Esophagus squamous epithelium (tissue), 4 donors: ENCODE measurements around the gene KCTD7.
"Not testable (repeated sequence)": the region's sequence is repeated elsewhere in the genome, so short reads cannot be mapped to it uniquely, and the experiment has no call there.

Experiments used
- POLR2A ChIP-seq, 4 donors: fragments of 450-650 bp; IDR thresholded peaks; one replicate each; pipeline ENCODE4 v1.6.1; 2017; ENCODE audit warnings: antibody characterized with exemption in 4 of 4, mild to moderate bottlenecking in 4 of 4, moderate library complexity in 3 of 4
- TF ChIP-seq, protein P1 (sequence below), 6 experiments: fragments of 450-650 bp in 4 of 6; fragments of 200-600 bp in 2 of 6; sonication (generic) in 2 of 6; IDR thresholded peaks; one replicate each; pipeline ENCODE4 v1.5.1; 2016 to 2019; ENCODE audit warnings: antibody characterized with exemption in 6 of 6, mild to moderate bottlenecking in 4 of 6, moderate library complexity in 4 of 6

DNA sequence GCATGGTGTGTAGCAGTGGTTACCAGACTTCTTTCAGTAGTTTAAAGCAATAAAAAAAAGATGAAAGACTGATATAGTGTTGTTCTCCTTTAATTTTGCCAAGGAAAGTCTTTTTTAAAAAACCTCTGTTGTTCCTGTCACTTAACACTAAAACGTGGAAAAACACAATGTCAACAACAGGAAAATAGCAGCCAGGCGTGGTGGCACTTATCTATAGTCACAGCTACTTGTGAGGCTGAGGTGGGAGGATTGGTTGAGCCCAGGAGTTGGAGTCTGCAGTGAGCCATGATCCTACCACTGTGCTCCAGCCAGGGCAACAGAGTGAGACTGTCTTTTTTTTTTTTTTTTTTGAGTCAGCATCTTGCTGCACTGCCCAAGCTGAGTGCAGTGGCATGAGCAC lies 42.8 kb downstream of the KCTD7 start:
- TF ChIP-seq, protein P1, sequence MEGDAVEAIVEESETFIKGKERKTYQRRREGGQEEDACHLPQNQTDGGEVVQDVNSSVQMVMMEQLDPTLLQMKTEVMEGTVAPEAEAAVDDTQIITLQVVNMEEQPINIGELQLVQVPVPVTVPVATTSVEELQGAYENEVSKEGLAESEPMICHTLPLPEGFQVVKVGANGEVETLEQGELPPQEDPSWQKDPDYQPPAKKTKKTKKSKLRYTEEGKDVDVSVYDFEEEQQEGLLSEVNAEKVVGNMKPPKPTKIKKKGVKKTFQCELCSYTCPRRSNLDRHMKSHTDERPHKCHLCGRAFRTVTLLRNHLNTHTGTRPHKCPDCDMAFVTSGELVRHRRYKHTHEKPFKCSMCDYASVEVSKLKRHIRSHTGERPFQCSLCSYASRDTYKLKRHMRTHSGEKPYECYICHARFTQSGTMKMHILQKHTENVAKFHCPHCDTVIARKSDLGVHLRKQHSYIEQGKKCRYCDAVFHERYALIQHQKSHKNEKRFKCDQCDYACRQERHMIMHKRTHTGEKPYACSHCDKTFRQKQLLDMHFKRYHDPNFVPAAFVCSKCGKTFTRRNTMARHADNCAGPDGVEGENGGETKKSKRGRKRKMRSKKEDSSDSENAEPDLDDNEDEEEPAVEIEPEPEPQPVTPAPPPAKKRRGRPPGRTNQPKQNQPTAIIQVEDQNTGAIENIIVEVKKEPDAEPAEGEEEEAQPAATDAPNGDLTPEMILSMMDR (IDR thresholded peaks at IDR 0.05) = not testable (repeated sequence)
- not testable (repeated sequence) for TF ChIP-seq POLR2A (IDR thresholded peaks at IDR 0.05)
